Renal cortical epithelial cell (primary cell): ENCODE data around the gene PRKG1. TPM values are rescaled to one million over a fixed set of nuclear protein-coding genes. Genes with fewer than 3 reads are reported as not detected.
"Not testable (repeated sequence)": the region's sequence is repeated elsewhere in the genome, so short reads cannot be mapped to it uniquely, and the experiment has no call there.

Source experiments
- DNase-seq: peaks from one replicate; pipeline ENCODE4 v3.0.0-alpha.2; 2011; ENCODE audit warnings: low read depth
- total RNA-seq: library from RNA; depleted of rRNA; stranded (reverse); fragments of >200 nt; gene quantifications from 2 replicates; pipeline ENCODE4 v1.2.3, GENCODE V29; 2014

PRKG1 gene
- total RNA-seq, 1 donor from 2014 or later: 2.3 TPM

GRCh38 chr10:51508156-51508555, 433.9 kb downstream of the PRKG1 start:
- no peak for DNase-seq

GRCh38 chr10:51510231-51510630, 435.9 kb downstream of the PRKG1 start:
- DNase-seq: no peak

GRCh38 chr10:51521605-51522004, 447.3 kb downstream of the PRKG1 start:
- DNase-seq: no peak

- DNase-seq: no peak
These were observed 448.6 kb downstream of the PRKG1 start for GRCh38 chr10:51522858-51523257.

GRCh38 chr10:51523440-51523839, 449.2 kb downstream of the PRKG1 start:
- no peak for DNase-seq

- DNase-seq: no peak
These were observed 449.8 kb downstream of the PRKG1 start for GRCh38 chr10:51524041-51524440.

- no peak for DNase-seq
These were observed 453.4 kb downstream of the PRKG1 start for GRCh38 chr10:51527522-51528219.

- no peak for DNase-seq
These were observed 454.2 kb downstream of the PRKG1 start for GRCh38 chr10:51528527-51528926.

GRCh38 chr10:51530541-51530940, 456.3 kb downstream of the PRKG1 start:
- no peak for DNase-seq

GRCh38 chr10:51532044-51532443, 457.8 kb downstream of the PRKG1 start:
- DNase-seq: no peak

- no peak for DNase-seq
These were observed 468.6 kb downstream of the PRKG1 start for GRCh38 chr10:51542853-51543252.

GRCh38 chr10:51544933-51545332, 470.6 kb downstream of the PRKG1 start:
- no peak for DNase-seq

- no peak for DNase-seq
These were observed 473.7 kb downstream of the PRKG1 start for GRCh38 chr10:51547941-51548340.

- DNase-seq: no peak
These were observed 478.6 kb downstream of the PRKG1 start for GRCh38 chr10:51552879-51553278.

- no peak for DNase-seq
These were observed 490.7 kb downstream of the PRKG1 start for GRCh38 chr10:51564896-51565510.

- no peak for DNase-seq
These were observed 493.0 kb downstream of the PRKG1 start for GRCh38 chr10:51567271-51567670.

GRCh38 chr10:51569467-51569866, 495.2 kb downstream of the PRKG1 start:
- no peak for DNase-seq

GRCh38 chr10:51574248-51575048, 500.2 kb downstream of the PRKG1 start:
- peak; percentile 27 for DNase-seq

- DNase-seq: not testable (repeated sequence)
These were observed 506.9 kb downstream of the PRKG1 start for GRCh38 chr10:51581196-51581595.

GRCh38 chr10:51583976-51584375, 509.7 kb downstream of the PRKG1 start:
- DNase-seq: no peak

- no peak for DNase-seq
These were observed 511.5 kb downstream of the PRKG1 start for GRCh38 chr10:51585742-51586141.

GRCh38 chr10:51588984-51589383, 514.7 kb downstream of the PRKG1 start:
- DNase-seq: no peak

GRCh38 chr10:51590818-51591217, 516.5 kb downstream of the PRKG1 start:
- DNase-seq: no peak
